Activated CD8-positive, alpha-beta memory T cell treated with anti-CD3 and anti-CD28 coated beads, Interleukin-2, amount 50 U/mL, for 1 hour (primary cell): ENCODE data around the gene SART3.
"Not testable (repeated sequence)": the region's sequence is repeated elsewhere in the genome, so short reads cannot be mapped to it uniquely, and the experiment has no call there.

Source experiments
- DNase-seq: peaks from one replicate; pipeline ENCODE4 v3.0.0-alpha.2; 2020; ENCODE audit errors: extremely low read depth

Gene SART3

GRCh38 chr12:108597559-108598471 lies 36.8 kb upstream of the SART3 start, which contains the start of gene TMEM119:
Gene TMEM119, minus strand, starts transcription at chr12:108598084. Its CDS starts 5,701 bp downstream, at chr12:108592383.
- DNase-seq: no peak

- DNase-seq: no peak
These were observed 36.0 kb upstream of the SART3 start for GRCh38 chr12:108596854-108597558.

GRCh38 chr12:108595711-108596647 lies 35.0 kb upstream of the SART3 start:
- DNase-seq: no peak

- DNase-seq: no peak
These were observed 34.2 kb upstream of the SART3 start for GRCh38 chr12:108594960-108595710.

GRCh38 chr12:108594323-108594903 lies 33.4 kb upstream of the SART3 start:
- no peak for DNase-seq

GRCh38 chr12:108592033-108592909 lies 31.3 kb upstream of the SART3 start:
- DNase-seq: no peak

GRCh38 chr12:108591267-108591980 lies 30.5 kb upstream of the SART3 start:
- DNase-seq: no peak

GRCh38 chr12:108590463-108590862 lies 29.5 kb upstream of the SART3 start:
- not testable (repeated sequence) for DNase-seq

- DNase-seq: no peak
These were observed 28.9 kb upstream of the SART3 start for GRCh38 chr12:108589840-108590229.

GRCh38 chr12:108589028-108589839 lies 28.3 kb upstream of the SART3 start:
- DNase-seq: no peak

- no peak for DNase-seq
These were observed 26.9 kb upstream of the SART3 start for GRCh38 chr12:108587826-108588225.

GRCh38 chr12:108586306-108586705 lies 25.3 kb upstream of the SART3 start:
- DNase-seq: no peak

- DNase-seq: no peak
These were observed 24.9 kb upstream of the SART3 start for GRCh38 chr12:108585864-108586263.

GRCh38 chr12:108584456-108585065 lies 23.6 kb upstream of the SART3 start:
- DNase-seq: no peak

GRCh38 chr12:108583991-108584390 lies 23.0 kb upstream of the SART3 start:
- no peak for DNase-seq

GRCh38 chr12:108582978-108583770 lies 22.2 kb upstream of the SART3 start:
- DNase-seq: no peak

GRCh38 chr12:108582509-108582908 lies 21.5 kb upstream of the SART3 start:
- no peak for DNase-seq
